Neural progenitor cell (in vitro differentiated cells): ENCODE data around the gene IL1RL1. TPM values are rescaled to one million over a fixed set of nuclear protein-coding genes. Genes with fewer than 3 reads are reported as not detected.

Experiments used
- DNase-seq: peaks from one replicate; pipeline ENCODE4 v3.0.0-alpha.2; 2016; ENCODE audit warnings: low spot score
- H2AFZ ChIP-seq: fragments of 200-600 bp; sonication (generic); replicated peaks from 2 replicates; pipeline ENCODE4 v1.6.1; 2016; ENCODE audit warnings: antibody characterized with exemption
- H3F3A ChIP-seq: fragments of 200-600 bp; sonication (generic); 2 replicates; pipeline ENCODE4 v1.6.1; 2016; ENCODE audit warnings: antibody characterized with exemption, low read depth
- H3K27ac ChIP-seq: fragments of 200-600 bp; sonication (generic); 2 replicates; pipeline ENCODE4 v1.5.1; 2016; ENCODE audit warnings: mild to moderate bottlenecking
- H3K27me3 ChIP-seq: fragments of 200-600 bp; sonication (generic); 2 replicates; pipeline ENCODE4 v1.6.1; 2016; ENCODE audit warnings: mild to moderate bottlenecking, moderate library complexity
- H3K36me3 ChIP-seq: fragments of 200-600 bp; sonication (generic); 2 replicates; pipeline ENCODE4 v1.5.1; 2016
- H3K4me1 ChIP-seq: fragments of 200-600 bp; sonication (generic); 2 replicates; pipeline ENCODE4 v1.6.1; 2016; ENCODE audit warnings: mixed run types
- H3K4me2 ChIP-seq: fragments of 200-600 bp; sonication (generic); 2 replicates; pipeline ENCODE4 v1.6.1; 2016
- H3K4me3 ChIP-seq: fragments of 200-600 bp; sonication (generic); 2 replicates; pipeline ENCODE4 v1.5.1; 2016
- H3K79me2 ChIP-seq: fragments of 200-600 bp; sonication (generic); 2 replicates; pipeline ENCODE4 v1.6.1; 2016; ENCODE audit warnings: low read depth
- H3K9ac ChIP-seq: fragments of 200-600 bp; sonication (generic); 2 replicates; pipeline ENCODE4 v1.6.1; 2016
- H3K9me3 ChIP-seq: fragments of 200-600 bp; sonication (generic); 2 replicates; pipeline ENCODE4 v1.5.1; 2016; ENCODE audit warnings: low read depth
- H4K20me1 ChIP-seq: fragments of 200-600 bp; sonication (generic); 2 replicates; pipeline ENCODE4 v1.6.1; 2016; ENCODE audit warnings: low read depth
- H3K27ac Mint-ChIP-seq: 3 replicates; pipeline ENCODE4 v1.8.0; 2021; ENCODE audit warnings: mixed read lengths
- H3K27me3 Mint-ChIP-seq: 2 replicates; pipeline ENCODE4 v1.8.0; 2022; ENCODE audit warnings: low read depth, mild to moderate bottlenecking, inconsistent platforms, moderate library complexity, mixed read lengths; ENCODE audit not compliant: insufficient read depth
- H3K36me3 Mint-ChIP-seq: 3 replicates; pipeline ENCODE4 v1.8.0; 2021; ENCODE audit warnings: mixed read lengths
- H3K4me1 Mint-ChIP-seq: 3 replicates; pipeline ENCODE4 v1.8.0; 2021; ENCODE audit warnings: mixed read lengths
- H3K4me3 Mint-ChIP-seq: 3 replicates; pipeline ENCODE4 v1.8.0; 2021; ENCODE audit warnings: mild to moderate bottlenecking, moderate library complexity, mixed read lengths
- H3K9me3 Mint-ChIP-seq: 3 replicates; pipeline ENCODE4 v1.8.0; 2020; ENCODE audit warnings: mixed read lengths
- CTCF ChIP-seq: fragments of 200-600 bp; sonication (generic); IDR thresholded peaks from 2 replicates; pipeline ENCODE4 v1.5.1; 2017; ENCODE audit warnings: antibody characterized with exemption, mild to moderate bottlenecking
- EZH2 ChIP-seq: fragments of 200-600 bp; sonication (generic); IDR thresholded peaks from 2 replicates; pipeline ENCODE4 v1.6.1; 2017; ENCODE audit warnings: antibody characterized with exemption, mild to moderate bottlenecking, moderate library complexity
- EZH2phosphoT487 ChIP-seq: fragments of 200-600 bp; sonication (generic); IDR thresholded peaks from 2 replicates; pipeline ENCODE4 v1.6.1; 2017; ENCODE audit warnings: antibody characterized with exemption
- total RNA-seq: library from RNA; depleted of rRNA; stranded (reverse); fragments of >200 nt; gene quantifications from 2 replicates; pipeline ENCODE4 v1.2.3, GENCODE V29; 2015; ENCODE audit warnings: low replicate concordance

IL1RL1 gene
- total RNA-seq, 1 donor from 2014 or later, result not detected

GRCh38 chr2:102367331-102367971 lies 56.1 kb downstream of the IL1RL1 start:
- Mint-ChIP-seq H3K27me3 (peaks cover 5% of the 10 kb centered on the region), H3K4me1 (no peaks in the 10 kb centered on the region), H3K27ac (no peak overlapping the region), H3K9me3 (peaks cover 13% of the 10 kb centered on the region), H3K4me3 (no peak overlapping the region), H3K36me3 (no peaks in the 10 kb centered on the region)
- Histone ChIP-seq H3K36me3 (no peaks in the 10 kb centered on the region), H2AFZ (no peak overlapping the region), H3K27ac (no peak overlapping the region), H3K27me3 (no peaks in the 10 kb centered on the region), H3K4me3 (no peak overlapping the region), H3K9me3 (peaks cover 6% of the 10 kb centered on the region), H4K20me1 (no peaks in the 10 kb centered on the region), H3F3A (no peaks in the 10 kb centered on the region), H3K9ac (no peak overlapping the region), H3K4me2 (no peak overlapping the region), H3K4me1 (no peaks in the 10 kb centered on the region), H3K79me2 (no peaks in the 10 kb centered on the region)
- DNase-seq, result no peak
- TF ChIP-seq EZH2phosphoT487 (no peak), CTCF (no peak), EZH2 (no peak)

- H3F3A ChIP-seq, result no peaks in the 10 kb centered on the region
- no peaks in the 10 kb centered on the region for H3K4me1 ChIP-seq
- no peaks in the 10 kb centered on the region for H3K36me3 ChIP-seq
- no peak overlapping the region for H3K9ac ChIP-seq
- H3K9me3 Mint-ChIP-seq, result peaks cover 13% of the 10 kb centered on the region
- no peaks in the 10 kb centered on the region for H4K20me1 ChIP-seq
- no peaks in the 10 kb centered on the region for H3K36me3 Mint-ChIP-seq
- no peak overlapping the region for H3K4me3 ChIP-seq
- no peaks in the 10 kb centered on the region for H3K79me2 ChIP-seq
- no peak for DNase-seq
- no peak overlapping the region for H3K27ac Mint-ChIP-seq
- no peak overlapping the region for H3K27ac ChIP-seq
- H3K27me3 Mint-ChIP-seq, result peaks cover 5% of the 10 kb centered on the region
- H3K4me3 Mint-ChIP-seq, result no peak overlapping the region
- H3K27me3 ChIP-seq, result no peaks in the 10 kb centered on the region
- no peaks in the 10 kb centered on the region for H3K4me1 Mint-ChIP-seq
- H3K9me3 ChIP-seq, result peaks cover 6% of the 10 kb centered on the region
- TF ChIP-seq EZH2 (no peak), CTCF (no peak), EZH2phosphoT487 (no peak)
- H2AFZ ChIP-seq, result no peak overlapping the region
- H3K4me2 ChIP-seq, result no peak overlapping the region
Observed at GRCh38 chr2:102368461-102369109, 57.2 kb downstream of the IL1RL1 start.

GRCh38 chr2:102369866-102370265 lies 58.5 kb downstream of the IL1RL1 start:
- H3K4me2 ChIP-seq, result no peak overlapping the region
- no peaks in the 10 kb centered on the region for H3K36me3 ChIP-seq
- no peak for DNase-seq
- no peak overlapping the region for H3K9ac ChIP-seq
- no peak overlapping the region for H3K4me3 ChIP-seq
- H3F3A ChIP-seq, result no peaks in the 10 kb centered on the region
- no peaks in the 10 kb centered on the region for H3K4me1 Mint-ChIP-seq
- H3K9me3 Mint-ChIP-seq, result peaks cover 12% of the 10 kb centered on the region
- H3K4me1 ChIP-seq, result no peaks in the 10 kb centered on the region
- H3K4me3 Mint-ChIP-seq, result no peak overlapping the region
- H3K27ac Mint-ChIP-seq, result no peak overlapping the region
- no peak overlapping the region for H2AFZ ChIP-seq
- no peaks in the 10 kb centered on the region for H3K79me2 ChIP-seq
- H3K36me3 Mint-ChIP-seq, result no peaks in the 10 kb centered on the region
- H4K20me1 ChIP-seq, result no peaks in the 10 kb centered on the region
- no peaks in the 10 kb centered on the region for H3K27me3 ChIP-seq
- no peak overlapping the region for H3K27ac ChIP-seq
- peaks cover 6% of the 10 kb centered on the region for H3K9me3 ChIP-seq
- peaks cover 5% of the 10 kb centered on the region for H3K27me3 Mint-ChIP-seq
- TF ChIP-seq EZH2, result no peak

- Histone ChIP-seq H3K4me1 (no peaks in the 10 kb centered on the region), H4K20me1 (no peaks in the 10 kb centered on the region), H3K4me3 (no peak overlapping the region), H3K4me2 (no peak overlapping the region), H3K9me3 (no peaks in the 10 kb centered on the region), H3K9ac (no peak overlapping the region), H3F3A (no peaks in the 10 kb centered on the region), H3K79me2 (no peaks in the 10 kb centered on the region), H3K27ac (no peak overlapping the region), H2AFZ (no peak overlapping the region), H3K36me3 (no peaks in the 10 kb centered on the region), H3K27me3 (no peaks in the 10 kb centered on the region)
- no peaks in the 10 kb centered on the region for H3K36me3 Mint-ChIP-seq
- H3K9me3 Mint-ChIP-seq, result no peaks in the 10 kb centered on the region
- peaks cover 4% of the 10 kb centered on the region for H3K27me3 Mint-ChIP-seq
- H3K27ac Mint-ChIP-seq, result no peak overlapping the region
- no peak overlapping the region for H3K4me3 Mint-ChIP-seq
- no peaks in the 10 kb centered on the region for H3K4me1 Mint-ChIP-seq
- no peak for DNase-seq
- TF ChIP-seq EZH2phosphoT487 (no peak), CTCF (no peak)
Observed at GRCh38 chr2:102376052-102376591, 64.8 kb downstream of the IL1RL1 start.
